Lung (tissue), 12 donors: ENCODE data around the gene AOAH. TPM values are rescaled to one million over a fixed set of nuclear protein-coding genes. Genes with fewer than 3 reads are reported as not detected.

Experiments used
- ATAC-seq: fragments of 200-7000 bp; cut with Tn5 transposase; one replicate; pipeline ENCODE4 v1.9.1; 2020; ENCODE audit warnings: moderate number of reproducible peaks; ENCODE audit not compliant: insufficient read depth, low FRiP score
- DNase-seq, 3 donors: peaks; one replicate each; pipeline ENCODE4 v3.0.0-alpha.2; 2013 to 2017
- H3K27ac ChIP-seq, 2 donors: one replicate each; pipeline ENCODE4 v1.5.1; 2013; ENCODE audit warnings: mild to moderate bottlenecking in 2 of 2, moderate library complexity in 2 of 2, control low read depth in 1 of 2, inconsistent platforms in 1 of 2, low read depth in 1 of 2, low read length in 1 of 2
- H3K27me3 ChIP-seq, 3 donors: one replicate each; pipeline ENCODE4 v1.5.1; 2013; ENCODE audit warnings: low read length in 2 of 3; ENCODE audit not compliant: control insufficient read depth in 3 of 3, insufficient read depth in 3 of 3
- H3K36me3 ChIP-seq, 4 donors: one replicate each; pipeline ENCODE4 v1.5.1; 2013; ENCODE audit warnings: low read length in 4 of 4, mild to moderate bottlenecking in 1 of 4, moderate library complexity in 1 of 4; ENCODE audit not compliant: control insufficient read depth in 4 of 4, insufficient read depth in 4 of 4
- H3K4me1 ChIP-seq, 5 donors: one replicate each; pipeline ENCODE4 v1.5.1; 2013; ENCODE audit warnings: low read length in 5 of 5, mild to moderate bottlenecking in 2 of 5, moderate library complexity in 1 of 5; ENCODE audit not compliant: control insufficient read depth in 5 of 5, insufficient read depth in 5 of 5
- H3K4me3 ChIP-seq: one replicate; pipeline ENCODE4 v1.5.1; 2013; ENCODE audit warnings: mild to moderate bottlenecking, control low read depth, moderate library complexity
- H3K9ac ChIP-seq, 2 donors: one replicate each; pipeline ENCODE4 v1.5.1; 2013; ENCODE audit warnings: low read length in 2 of 2, control low read depth in 1 of 2; ENCODE audit not compliant: insufficient read depth in 1 of 2
- H3K9me3 ChIP-seq, 4 donors: one replicate each; pipeline ENCODE4 v1.5.1; 2013; ENCODE audit warnings: low read length in 3 of 4, mild to moderate bottlenecking in 1 of 4, moderate library complexity in 1 of 4; ENCODE audit not compliant: control insufficient read depth in 4 of 4, insufficient read depth in 3 of 4
- CTCF ChIP-seq: IDR thresholded peaks from 2 replicates; pipeline ENCODE4 v1.5.1; 2012; ENCODE audit warnings: mild to moderate bottlenecking; ENCODE audit errors: control extremely low read depth, extremely low read depth
- WGBS, 2 donors: extraction: QIAGEN DNeasy Blood & Tissue Kit; methylation state at CpG; one replicate each; pipeline ENCODE4 v1.1.7; 2013; 5-methylcytosine and 5-hydroxymethylcytosine counted together
- polyA plus RNA-seq, 2 donors: library from polyadenylated mRNA; stranded (reverse); fragments of 200-250 nt; gene quantifications; one replicate each; pipeline ENCODE4 v1.2.1, GENCODE V29; 2013
- total RNA-seq, 2 donors: library from RNA; depleted of rRNA in 1 of 2; stranded (reverse); fragments of >200 nt in 1 of 2; gene quantifications; one replicate each; pipeline ENCODE4 v1.2.1, GENCODE V29; 2014 to 2021
- donor health status: control.
- donor health status: control.
- donor health status: Bipolar disorder and iron deficiency.
- donor health status: healthy.
- donor health status: DM: yes; HTN: yes; CAD: no.

AOAH gene
- total and polyA plus RNA-seq, 4 donors, result 4.7 to 36.4 (median 29.0) TPM

- no peaks in the 10 kb centered on the region for H3K4me1 ChIP-seq
- no peak overlapping the region for H3K9ac ChIP-seq
- TF ChIP-seq CTCF, result no peak
- whole genome bisulfite sequencing, 2 donors, result 37 to 46% methylated on average over 4 of the region's 4 CpGs
- no peak overlapping the region for H3K4me3 ChIP-seq
- no peaks in the 10 kb centered on the region for H3K27me3 ChIP-seq
- no peak overlapping the region for H3K27ac ChIP-seq
- ATAC-seq (no peak), DNase-seq (peak in 2 of 3 donors; percentile 21 to 24)
- peaks cover 0 to 2% (median 0%) of the 10 kb centered on the region in 4 donors for H3K9me3 ChIP-seq
- H3K36me3 ChIP-seq, result no peaks in the 10 kb centered on the region
Measured at GRCh38 chr7:36625247-36625646, 99.0 kb downstream of the AOAH start.

- H3K27ac ChIP-seq, result no peak overlapping the region
- H3K4me3 ChIP-seq, result no peak overlapping the region
- ATAC-seq, result no peak
- H3K9ac ChIP-seq, result no peak overlapping the region
- no peaks in the 10 kb centered on the region for H3K36me3 ChIP-seq
- no peaks in the 10 kb centered on the region for H3K9me3 ChIP-seq
- no peaks in the 10 kb centered on the region for H3K4me1 ChIP-seq
- 53 to 62% methylated on average over 1 of the region's 1 CpG for WGBS, 2 donors
- DNase-seq, result no peak
- TF ChIP-seq CTCF, result no peak
- no peaks in the 10 kb centered on the region for H3K27me3 ChIP-seq
Measured at GRCh38 chr7:36623247-36623646, 101.0 kb downstream of the AOAH start.

GRCh38 chr7:36621396-36621795 lies 102.9 kb downstream of the AOAH start:
- TF ChIP-seq CTCF, result no peak
- DNase-seq (no peak), ATAC-seq (no peak)
- no peak overlapping the region for H3K27ac ChIP-seq
- H3K9ac ChIP-seq, result no peak overlapping the region
- 42 to 52% methylated on average over 10 of the region's 10 CpGs for whole genome bisulfite sequencing, 2 donors
- H3K27me3 ChIP-seq, result no peaks in the 10 kb centered on the region
- no peaks in the 10 kb centered on the region for H3K9me3 ChIP-seq
- H3K4me1 ChIP-seq, result no peaks in the 10 kb centered on the region
- no peak overlapping the region for H3K4me3 ChIP-seq
- no peaks in the 10 kb centered on the region for H3K36me3 ChIP-seq

GRCh38 chr7:36620166-36620708 lies 104.1 kb downstream of the AOAH start:
- Histone ChIP-seq H3K36me3 (no peaks in the 10 kb centered on the region), H3K9me3 (no peaks in the 10 kb centered on the region), H3K27me3 (no peaks in the 10 kb centered on the region), H3K4me1 (no peaks in the 10 kb centered on the region), H3K9ac (no peak overlapping the region), H3K27ac (no peak overlapping the region), H3K4me3 (no peak overlapping the region)
- DNase-seq (no peak), ATAC-seq (no peak)
- 64 to 69% methylated on average over 4 of the region's 4 CpGs for WGBS, 2 donors
- no peak for TF ChIP-seq CTCF
